HepG2 (cell line): ENCODE results near the gene PIP4K2C. TPM values are rescaled to one million over a fixed set of nuclear protein-coding genes. Genes with fewer than 3 reads are reported as not detected.
A peak's percentile ranks its signal among the peaks of the same experiment; 100 is the strongest.

Experiments used
- BCLAF1 ChIP-seq: fragments of 450-650 bp; IDR thresholded peaks from 2 replicates; pipeline ENCODE4 v1.6.1; 2017; ENCODE audit warnings: mild to moderate bottlenecking
- CEBPZ ChIP-seq: IDR thresholded peaks from 2 replicates; pipeline ENCODE4 v1.6.1; 2012; ENCODE audit warnings: low read length, improper control_type of control experiment
- E2F5 ChIP-seq: sonication (generic); formaldehyde crosslinking; conservative IDR thresholded peaks from 2 replicates; pipeline ENCODE4 v1.4.0; 2020; ENCODE audit warnings: missing genetic modification reagents
- FIP1L1 ChIP-seq: fragments of 200-400 bp; formaldehyde crosslinking; IDR thresholded peaks from 2 replicates; pipeline ENCODE4 v1.6.1; 2018; ENCODE audit warnings: low read depth, mild to moderate bottlenecking, low read length, moderate library complexity, borderline replicate concordance; ENCODE audit not compliant: insufficient read depth
- GRHL1 ChIP-seq: sonication (generic); formaldehyde crosslinking; conservative IDR thresholded peaks from 2 replicates; pipeline ENCODE4 v1.8.0; 2022; ENCODE audit warnings: missing genetic modification reagents
- IKZF1 ChIP-seq: fragments of 450-650 bp; IDR thresholded peaks from 2 replicates; pipeline ENCODE4 v1.7.1; 2016
- NFATC3 ChIP-seq: sonication (generic); formaldehyde crosslinking; IDR thresholded peaks from 2 replicates; pipeline ENCODE4 v1.5.1; 2020; ENCODE audit warnings: mild to moderate bottlenecking, missing genetic modification reagents
- PRPF4 ChIP-seq: fragments of 200-400 bp; formaldehyde crosslinking; IDR thresholded peaks from 2 replicates; pipeline ENCODE4 v1.6.1; 2016; ENCODE audit warnings: low read length, low read depth; ENCODE audit not compliant: poor library complexity, severe bottlenecking
- SETDB1 ChIP-seq: sonication (generic); formaldehyde crosslinking; IDR thresholded peaks from 2 replicates; pipeline ENCODE4 v1.5.1; 2020; ENCODE audit warnings: missing genetic modification reagents, mild to moderate bottlenecking, borderline replicate concordance
- SNAPC5 ChIP-seq: sonication (generic); formaldehyde crosslinking; IDR thresholded peaks from 2 replicates; pipeline ENCODE4 v1.8.1; 2023; ENCODE audit warnings: mild to moderate bottlenecking, missing genetic modification reagents, borderline replicate concordance
- ZNF101 ChIP-seq: sonication (generic); formaldehyde crosslinking; IDR thresholded peaks from 2 replicates; pipeline ENCODE4 v1.4.0; 2020; ENCODE audit warnings: mild to moderate bottlenecking, low read depth, missing genetic modification reagents, borderline replicate concordance
- ZNF274 ChIP-seq: sonication (generic); formaldehyde crosslinking; IDR thresholded peaks from 2 replicates; pipeline ENCODE4 v1.5.1; 2020; ENCODE audit warnings: mild to moderate bottlenecking, missing genetic modification reagents
- ZNF296 ChIP-seq: sonication (generic); formaldehyde crosslinking; conservative IDR thresholded peaks from 2 replicates; pipeline ENCODE4 v1.5.0; 2020; ENCODE audit warnings: mild to moderate bottlenecking, missing genetic modification reagents
- ZNF326 ChIP-seq: sonication (generic); formaldehyde crosslinking; IDR thresholded peaks from 2 replicates; pipeline ENCODE4 v1.4.0; 2020; ENCODE audit warnings: missing genetic modification reagents, borderline replicate concordance
- ZNF484 ChIP-seq: sonication (generic); formaldehyde crosslinking; IDR thresholded peaks from 2 replicates; pipeline ENCODE4 v1.5.1; 2020; ENCODE audit warnings: mild to moderate bottlenecking, low read depth, missing genetic modification reagents, borderline replicate concordance
- ZNF549 ChIP-seq: sonication (generic); formaldehyde crosslinking; IDR thresholded peaks from 2 replicates; pipeline ENCODE4 v1.5.0; 2020; ENCODE audit warnings: missing genetic modification reagents
- ZNF556 ChIP-seq: sonication (generic); formaldehyde crosslinking; IDR thresholded peaks from 2 replicates; pipeline ENCODE4 v1.4.0; 2020; ENCODE audit warnings: mild to moderate bottlenecking, missing genetic modification reagents, borderline replicate concordance
- ZNF780A ChIP-seq: sonication (generic); formaldehyde crosslinking; IDR thresholded peaks from 2 replicates; pipeline ENCODE4 v1.8.0; 2022; ENCODE audit warnings: mild to moderate bottlenecking, missing genetic modification reagents, moderate library complexity
- ZNF883 ChIP-seq: sonication (generic); formaldehyde crosslinking; IDR thresholded peaks from 2 replicates; pipeline ENCODE4 v1.5.1; 2020; ENCODE audit warnings: mild to moderate bottlenecking, missing genetic modification reagents; ENCODE audit errors: not compliant biosample characterization
- polyA plus RNA-seq, 8 experiments: library from polyadenylated mRNA; depleted of rRNA in 3 of 8; stranded (reverse) in 7 of 8; unstranded in 1 of 8; fragments of >200 nt; fragmentation: Illumina TruSeq in 4 of 8; extraction: Trizol in 4 of 8; gene quantifications; 2 replicates each; pipeline versions ENCODE4 v1.2.1 to v1.2.3, GENCODE V29; 2011 to 2016; ENCODE audit warnings: low read depth in 4 of 8, missing spikeins in 1 of 8, mixed read lengths in 1 of 8; ENCODE audit not compliant: insufficient read depth in 1 of 8
- total RNA-seq, 5 experiments: library from RNA; depleted of rRNA; stranded (reverse); fragments of >200 nt; fragmentation: Illumina TruSeq; extraction: Trizol; gene quantifications; 2 replicates each; pipeline ENCODE4 v1.2.3, GENCODE V29; 2016; ENCODE audit warnings: low read depth in 1 of 5

Gene PIP4K2C
- total and polyA plus RNA-seq, 2 of the 13 experiments (the other 11 are each of a cell fraction or from before 2014, with no cell fraction given): 23.3 to 26.4 TPM

GRCh38 chr12:57546438-57547287, 44.3 kb upstream of the PIP4K2C start, which contains the start of gene DCTN2 (continued):
- TF ChIP-seq SETDB1 (CRISPR knock-in tag) (no peak), FIP1L1 (no peak), ZNF101 (no peak), ZNF296 (no peak), ZNF780A (CRISPR knock-in tag) (no peak), BCLAF1 (no peak), ZNF326 (CRISPR knock-in tag) (no peak), NFATC3 (CRISPR knock-in tag) (no peak), E2F5 (CRISPR knock-in tag) (no peak), GRHL1 (no peak), ZNF484 (no peak), SNAPC5 (CRISPR knock-in tag) (no peak), ZNF549 (CRISPR knock-in tag) (no peak), IKZF1 (no peak), ZNF556 (CRISPR knock-in tag) (peak; percentile 53; the same call in 1 of the 2 replicates), ZNF883 (peak; percentile 32), ZNF274 (no peak), CEBPZ (no peak), PRPF4 (no peak)
